NK-92 (cell line): Measurements from ENCODE around the gene PLEKHA6.
"Not testable (repeated sequence)": the region's sequence is repeated elsewhere in the genome, so short reads cannot be mapped to it uniquely, and the experiment has no call there.

Experiments used
- DNase-seq: peaks from one replicate; lab custom pipeline; 2025; ENCODE audit not compliant: unreplicated experiment; lab: John Stamatoyannopoulos, UW

PLEKHA6 gene

DNA sequence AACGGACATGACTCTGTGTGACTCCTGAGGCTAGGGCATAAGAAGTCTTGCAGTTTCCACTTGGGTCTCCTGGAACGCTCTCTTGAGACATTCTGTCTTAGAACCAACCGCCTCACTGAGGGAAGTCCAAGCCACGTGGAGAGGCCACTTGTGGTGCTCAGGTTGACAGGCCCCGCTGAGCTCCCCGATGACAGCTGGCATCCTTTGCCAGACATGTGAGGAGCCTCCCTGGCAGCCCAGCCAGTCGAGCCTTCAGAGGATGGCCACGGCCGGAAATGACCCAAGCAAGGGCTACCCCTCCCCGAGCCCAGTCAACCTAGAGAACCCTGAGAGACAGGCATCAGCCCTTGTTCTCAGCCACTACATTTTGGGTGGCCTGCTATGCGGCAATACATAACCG, 20.7 kb downstream of the PLEKHA6 start:
- no peak for DNase-seq

DNA sequence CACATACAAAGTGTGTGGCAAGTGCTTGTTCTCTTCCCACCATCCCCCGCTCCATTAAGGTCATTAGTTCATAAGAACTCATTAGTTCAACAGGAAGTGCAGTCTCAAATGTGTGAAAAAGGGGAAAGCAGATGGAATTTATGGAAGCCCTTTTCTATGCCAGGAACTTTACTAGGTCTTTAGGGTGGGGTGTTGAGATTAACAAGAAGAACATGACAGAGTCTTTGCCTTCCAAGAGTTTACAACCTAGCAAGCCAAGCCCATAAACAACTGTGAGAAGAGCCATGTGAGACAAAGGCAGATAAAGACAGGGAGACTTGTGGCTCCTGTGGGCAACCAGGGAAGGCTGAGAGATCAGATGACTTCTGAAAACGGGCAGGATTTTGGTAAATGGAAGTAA, 21.4 kb downstream of the PLEKHA6 start:
- no peak for DNase-seq

DNA sequence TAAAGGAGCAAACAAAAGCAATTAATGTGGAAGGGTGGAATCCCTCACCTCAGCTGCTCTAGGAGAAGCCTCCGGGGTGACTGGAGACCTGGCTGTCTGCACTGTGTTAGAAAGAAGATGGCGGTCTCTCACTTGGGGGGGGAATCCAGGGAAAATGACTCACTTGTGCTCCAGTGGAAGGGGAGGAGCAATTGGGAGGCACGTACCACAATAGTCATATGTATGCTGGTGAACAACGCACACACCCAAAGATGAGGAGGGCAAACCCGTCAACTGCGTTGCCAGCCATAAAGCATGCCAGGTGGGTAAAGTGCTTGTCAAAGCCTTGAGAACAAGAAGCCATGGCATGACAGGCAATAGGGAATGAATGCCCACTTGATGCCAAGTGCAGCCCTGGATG, 22.1 kb downstream of the PLEKHA6 start:
- no peak for DNase-seq

DNA sequence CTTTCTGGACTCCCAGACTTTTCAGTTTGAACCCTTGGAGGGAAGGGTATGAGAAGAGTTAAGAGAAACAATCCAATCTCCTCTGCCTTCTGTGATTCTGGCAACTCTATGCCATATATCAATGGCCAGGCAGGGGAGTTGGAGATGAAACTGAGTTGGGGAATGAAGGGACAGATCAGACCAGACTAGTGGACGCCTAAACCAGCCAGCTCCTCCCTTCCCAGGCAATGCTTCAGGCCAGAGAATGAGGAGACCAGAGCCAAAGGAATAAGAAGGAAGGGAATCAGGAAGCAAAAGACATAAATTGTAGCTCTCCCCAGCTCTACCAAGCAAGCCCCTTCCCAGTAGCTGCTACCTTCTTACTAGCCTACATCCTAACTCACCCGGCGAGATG, 22.7 kb downstream of the PLEKHA6 start:
- no peak for DNase-seq

DNA sequence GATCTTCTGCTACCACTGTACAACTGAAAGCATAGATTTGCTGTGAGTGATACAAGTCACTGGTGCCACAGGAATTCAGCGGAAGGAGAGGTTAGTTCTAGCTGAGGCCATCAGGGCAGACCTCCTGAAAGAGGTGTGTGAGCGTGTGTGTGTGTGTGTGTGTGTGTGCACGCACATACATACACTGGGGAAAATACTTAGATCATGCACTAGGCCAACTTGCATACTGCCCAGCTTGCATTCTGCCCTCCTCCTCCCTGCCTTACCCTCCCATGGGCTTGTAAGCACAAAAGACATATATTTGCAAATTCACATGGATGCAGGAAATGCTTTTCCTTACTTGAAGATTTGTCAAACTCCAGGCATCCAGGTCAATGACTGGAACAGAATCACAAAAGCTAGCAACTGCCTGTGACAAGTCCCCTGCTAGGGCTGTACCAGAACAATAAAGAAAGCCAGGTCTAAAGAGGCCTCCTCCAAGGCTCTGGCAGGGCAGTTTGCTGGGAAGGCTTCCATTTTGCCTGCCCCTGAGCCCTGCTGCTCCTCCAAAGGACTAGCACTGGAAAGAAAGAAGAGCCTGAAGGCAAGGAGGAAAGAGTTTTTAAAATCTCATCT, 23.2 kb downstream of the PLEKHA6 start:
- no peak for DNase-seq

DNA sequence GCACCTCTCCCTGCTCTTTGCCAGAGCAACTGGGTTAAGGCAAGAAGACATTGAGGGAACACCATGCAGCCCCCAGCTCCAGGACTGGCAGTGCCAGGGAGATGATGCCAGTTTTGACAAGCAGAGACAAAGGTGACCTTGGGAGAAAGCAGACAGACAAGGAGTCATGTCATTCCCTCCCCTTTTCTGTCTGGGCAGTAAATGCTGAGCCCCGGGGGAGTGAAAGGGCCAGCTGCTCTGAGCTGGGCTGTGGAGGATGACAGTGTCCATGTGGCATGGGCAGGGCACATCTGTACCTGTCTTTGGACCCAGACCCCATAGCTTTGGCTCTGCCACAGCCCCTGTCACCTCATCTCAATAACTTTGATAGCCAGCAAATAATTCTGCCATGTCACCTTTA, 24.2 kb downstream of the PLEKHA6 start:
- DNase-seq = no peak

DNA sequence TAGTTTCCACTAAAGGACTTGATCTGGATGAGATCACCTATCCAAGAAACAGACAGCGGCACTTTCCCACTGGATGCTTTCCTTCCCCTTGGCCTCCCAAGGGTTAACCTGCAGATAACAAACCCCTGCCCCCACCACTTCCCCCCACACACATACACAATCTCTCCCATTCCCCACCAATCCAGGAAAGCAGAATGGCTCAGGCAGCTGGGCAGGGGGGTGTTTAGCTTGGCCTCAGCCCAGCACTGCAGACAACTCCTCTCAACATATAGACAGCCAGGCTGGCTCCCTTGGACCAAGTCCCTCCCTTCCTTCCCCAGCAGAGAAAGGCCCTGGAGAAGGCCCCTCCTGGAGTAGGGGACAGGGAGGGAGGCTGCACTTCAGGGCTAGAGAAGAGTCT, 24.6 kb downstream of the PLEKHA6 start:
- no peak for DNase-seq

DNA sequence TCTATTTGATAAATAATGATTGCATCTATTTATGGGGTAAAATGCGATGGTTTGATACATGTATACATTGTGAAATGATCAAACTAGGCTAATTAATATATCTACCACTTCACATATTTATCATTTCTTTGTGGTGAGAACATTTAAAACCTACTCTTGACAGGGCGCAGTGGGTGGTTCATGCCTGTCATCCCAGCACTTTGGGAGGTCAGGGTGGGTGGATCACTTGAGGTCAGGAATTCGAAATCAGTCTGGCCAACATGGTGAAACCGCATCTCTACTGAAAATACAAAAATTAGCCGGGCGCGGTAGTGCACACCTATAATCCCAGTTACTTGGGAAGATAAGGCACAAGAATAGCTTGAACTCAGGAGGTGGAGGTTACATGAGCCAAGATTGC, 25.3 kb downstream of the PLEKHA6 start:
- no peak for DNase-seq

DNA sequence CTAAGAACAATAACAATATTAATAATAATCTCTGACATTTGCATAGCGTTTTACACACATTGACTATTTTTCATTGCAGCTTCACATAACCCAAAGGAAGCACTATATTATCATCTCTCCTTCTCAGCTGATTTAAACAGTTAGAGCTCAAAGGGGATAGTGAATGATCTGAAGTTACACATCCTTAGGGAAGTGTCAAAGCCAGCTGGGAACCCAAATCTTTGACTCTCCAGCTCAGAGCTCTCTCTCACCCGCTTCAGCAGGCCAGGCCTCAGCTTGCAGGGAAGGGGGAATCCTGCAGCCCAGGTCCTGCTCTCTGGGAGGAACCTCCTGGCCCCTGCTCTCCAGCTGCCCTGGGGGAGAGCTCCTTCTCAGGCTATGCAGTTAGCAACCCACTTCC, 26.3 kb downstream of the PLEKHA6 start:
- DNase-seq = no peak

DNA sequence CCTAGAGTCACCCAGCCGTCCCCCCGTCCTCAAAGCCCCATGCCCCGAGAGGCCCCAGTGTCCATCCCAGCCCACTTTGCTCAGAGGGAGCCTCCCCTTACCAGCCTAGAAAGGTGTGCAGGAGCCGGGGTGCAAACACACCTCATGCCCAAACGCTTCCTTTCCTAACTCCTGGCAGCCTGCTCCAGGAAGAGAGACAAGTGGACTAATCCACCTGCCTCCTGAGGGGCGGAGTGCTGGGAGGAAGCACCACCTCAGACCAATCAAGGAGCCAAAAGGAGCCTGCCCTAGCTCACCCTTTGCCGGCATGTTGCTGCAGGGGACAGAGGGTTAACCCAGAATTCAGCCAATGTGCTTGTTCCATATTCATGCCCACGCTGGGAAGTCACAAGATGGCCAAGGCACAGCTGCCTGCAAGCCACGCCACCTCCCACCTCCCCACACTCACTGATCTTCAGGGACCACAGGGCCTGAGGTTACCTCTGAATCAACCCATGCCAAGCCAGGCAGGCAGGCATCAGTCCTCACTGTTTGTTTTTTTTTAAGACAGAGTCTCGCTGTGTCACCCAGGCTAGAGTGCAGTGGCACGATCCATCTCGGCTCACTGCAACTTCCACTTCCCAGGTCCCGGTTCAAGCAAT, 27.8 kb downstream of the PLEKHA6 start:
- DNase-seq = no peak

DNA sequence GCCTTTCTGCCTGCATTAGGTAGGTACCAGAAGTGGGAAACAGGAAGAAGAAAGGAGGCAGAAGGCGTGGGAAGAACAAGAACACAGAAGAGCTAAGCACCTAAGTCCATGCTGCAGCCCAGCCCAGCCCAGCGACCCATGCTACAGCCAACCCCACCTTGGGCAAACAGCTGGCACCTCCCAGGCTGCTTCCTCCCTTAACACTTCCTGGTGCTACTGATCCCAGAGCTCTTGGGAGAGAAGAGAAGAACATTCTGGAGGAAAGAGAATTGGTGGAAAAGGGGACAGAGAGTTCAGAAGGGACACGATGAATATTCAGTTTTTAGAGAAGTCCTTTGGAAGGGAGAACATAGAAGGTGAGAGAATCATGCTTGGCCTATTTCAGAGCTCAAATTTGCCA, 28.5 kb downstream of the PLEKHA6 start:
- DNase-seq = no peak

DNA sequence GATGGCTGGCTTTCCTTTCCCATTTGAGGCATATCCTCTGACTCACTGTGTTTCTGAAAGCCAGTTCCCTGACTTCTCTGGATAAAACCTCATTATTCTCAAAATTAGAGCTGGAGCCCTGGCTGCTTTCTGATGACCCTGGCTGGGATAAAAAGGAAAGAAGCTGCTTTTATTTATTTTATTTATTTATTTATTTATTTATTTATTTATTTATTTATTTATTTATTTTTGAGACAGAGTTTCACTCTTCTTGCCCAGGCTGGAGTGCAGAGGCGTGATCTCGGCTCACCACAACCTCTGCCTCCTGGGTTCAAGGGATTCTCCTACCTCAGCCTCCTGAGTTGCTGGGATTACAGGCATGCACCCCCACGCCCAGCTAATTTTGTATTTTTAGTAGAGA, 31.9 kb downstream of the PLEKHA6 start:
- DNase-seq = not testable (repeated sequence)

DNA sequence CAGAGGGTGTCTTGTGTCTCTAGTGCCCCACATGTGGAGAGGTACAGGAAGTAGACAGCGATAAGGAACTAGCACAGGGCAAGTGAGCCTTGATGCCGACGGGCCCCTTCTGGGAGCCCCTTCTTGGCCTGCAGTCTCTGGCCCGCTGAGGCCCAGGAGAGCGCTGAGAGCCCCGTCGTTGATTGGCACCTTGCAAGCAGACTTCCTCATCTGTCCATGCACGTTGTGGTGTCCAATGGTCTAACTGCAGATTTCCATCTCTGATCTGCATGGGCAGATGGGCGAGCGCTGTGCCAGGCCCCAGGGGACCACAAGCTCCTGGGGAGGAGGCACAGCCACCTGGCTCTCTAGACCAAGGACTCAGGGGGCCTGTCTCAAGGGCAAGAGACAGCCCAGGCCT, 32.4 kb downstream of the PLEKHA6 start:
- no peak for DNase-seq

DNA sequence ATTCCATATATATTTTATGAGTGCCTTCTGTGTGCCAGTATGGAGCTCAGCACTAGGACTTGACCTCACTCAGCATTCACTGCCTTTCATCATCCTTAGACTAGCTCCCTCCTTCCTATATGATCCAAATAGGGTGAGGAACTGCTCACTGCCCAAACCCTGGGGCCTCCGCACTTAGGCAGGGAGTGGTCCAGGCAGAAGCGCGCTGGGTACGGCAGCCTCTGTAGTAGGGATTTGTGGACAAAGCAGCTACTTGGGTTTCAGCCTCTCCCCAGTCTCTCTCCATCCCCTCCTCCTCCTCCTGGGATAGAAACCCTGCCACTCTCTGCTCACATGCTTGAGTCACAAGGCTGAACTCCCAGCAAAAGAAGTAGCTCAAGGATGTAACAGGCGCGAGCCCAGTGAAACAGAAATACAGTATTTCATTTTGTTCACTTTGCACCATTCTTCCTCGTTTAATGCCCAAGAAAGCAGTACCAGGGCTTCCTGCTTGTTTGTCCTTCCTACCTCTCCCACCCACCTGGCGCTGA, 32.9 kb downstream of the PLEKHA6 start:
- no peak for DNase-seq

DNA sequence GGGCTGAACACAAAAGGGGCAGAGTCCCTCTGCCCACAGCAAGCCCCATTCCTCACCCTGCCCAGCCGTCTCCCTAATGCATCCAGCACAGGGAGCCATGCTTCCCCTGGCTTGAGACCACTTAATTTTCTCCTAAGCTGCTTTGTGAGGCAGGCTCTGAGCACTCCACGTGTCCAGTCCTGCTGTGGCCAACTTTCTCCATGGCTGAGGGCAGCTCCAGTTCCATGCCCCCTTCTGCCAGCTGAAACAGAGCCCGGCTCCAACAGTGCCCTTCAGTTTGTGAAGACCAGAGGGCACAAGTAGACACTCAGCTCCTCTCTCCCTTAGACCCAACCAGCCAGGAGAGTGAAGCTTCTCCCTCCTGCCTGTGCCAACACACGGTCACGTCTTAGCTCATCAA, 33.8 kb downstream of the PLEKHA6 start:
- DNase-seq = no peak

DNA sequence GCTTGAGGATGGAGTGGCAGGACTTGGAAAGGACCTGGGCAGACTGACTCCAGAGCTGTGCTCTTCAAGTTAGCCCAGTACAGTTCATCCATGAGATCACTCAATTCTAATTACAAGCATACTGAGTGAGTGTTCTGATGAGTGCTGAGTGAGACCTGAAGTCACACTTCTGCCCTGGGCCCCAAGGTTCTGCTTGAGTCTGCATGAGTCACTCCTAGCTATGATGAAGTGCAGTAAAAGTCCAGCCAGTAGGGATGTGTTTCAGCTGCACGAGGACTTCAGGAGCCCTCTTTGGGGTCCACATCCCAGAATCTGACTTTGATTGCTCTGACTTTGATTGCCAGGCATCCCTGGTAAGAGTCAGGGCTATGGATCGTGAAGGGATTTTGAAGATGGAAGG, 35.8 kb downstream of the PLEKHA6 start:
- DNase-seq = no peak

DNA sequence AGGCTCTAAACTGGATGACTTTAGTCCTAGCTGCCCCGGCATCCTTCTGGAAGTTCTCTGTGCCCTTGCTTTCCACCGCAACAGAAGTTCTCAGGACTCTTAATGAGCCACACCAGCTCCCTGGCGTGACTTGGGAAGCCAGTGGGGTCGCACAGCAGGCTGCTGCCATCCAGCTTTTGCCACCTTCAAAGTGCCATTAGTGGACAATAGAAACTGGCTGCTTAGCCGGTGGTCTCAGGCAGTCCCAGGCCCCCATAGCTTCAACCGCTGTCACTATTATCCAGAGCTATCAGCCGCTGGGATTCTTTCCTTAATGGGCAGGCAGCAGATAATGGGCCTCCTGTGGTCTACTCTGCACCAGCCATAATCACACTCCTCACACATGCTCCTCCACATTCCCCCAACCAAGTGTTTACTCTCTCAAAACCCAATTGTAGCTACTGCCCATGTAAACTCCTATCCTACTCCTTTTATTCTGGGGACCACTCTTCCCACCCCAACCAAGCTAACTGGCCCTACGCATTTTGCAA, 37.3 kb downstream of the PLEKHA6 start:
- DNase-seq = no peak

DNA sequence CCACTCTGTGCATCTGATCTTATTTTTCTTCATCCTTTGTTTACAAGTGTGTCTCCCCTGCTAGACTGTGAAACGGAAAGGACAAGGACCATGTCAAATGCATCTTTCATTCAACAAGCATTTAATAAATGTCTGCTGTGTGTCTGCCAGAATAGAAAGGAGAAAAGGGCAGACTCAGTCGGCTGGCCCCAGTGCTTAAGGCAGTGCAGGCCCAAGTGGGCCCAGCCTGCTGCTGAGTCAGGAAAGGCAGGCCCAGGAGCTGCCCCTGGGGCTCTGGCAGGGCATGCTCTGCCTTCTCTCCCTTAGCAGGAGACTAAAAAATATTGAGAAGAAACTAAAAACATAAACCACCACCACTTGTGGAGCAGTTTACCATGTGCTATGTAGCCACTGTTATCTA, 38.1 kb downstream of the PLEKHA6 start:
- no peak for DNase-seq

DNA sequence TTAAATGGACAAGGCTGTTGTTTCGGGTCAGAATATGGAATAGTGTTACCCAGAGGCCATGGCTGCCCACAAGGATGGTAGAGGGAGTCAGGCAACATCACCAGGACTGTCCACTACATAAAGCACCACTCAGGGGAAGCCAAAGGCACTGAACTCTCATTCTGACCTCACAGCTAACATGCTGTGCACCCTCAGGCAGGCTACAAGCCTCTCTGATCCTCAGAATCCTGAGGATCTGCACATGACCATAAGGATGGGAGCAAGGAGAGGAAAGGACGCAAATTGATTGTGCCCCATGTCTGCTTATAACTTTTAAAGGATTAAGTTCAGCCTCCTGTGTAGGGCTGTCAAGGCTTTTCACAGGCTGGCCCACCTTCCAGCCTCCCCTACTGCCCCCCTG, 38.7 kb downstream of the PLEKHA6 start:
- DNase-seq = no peak

DNA sequence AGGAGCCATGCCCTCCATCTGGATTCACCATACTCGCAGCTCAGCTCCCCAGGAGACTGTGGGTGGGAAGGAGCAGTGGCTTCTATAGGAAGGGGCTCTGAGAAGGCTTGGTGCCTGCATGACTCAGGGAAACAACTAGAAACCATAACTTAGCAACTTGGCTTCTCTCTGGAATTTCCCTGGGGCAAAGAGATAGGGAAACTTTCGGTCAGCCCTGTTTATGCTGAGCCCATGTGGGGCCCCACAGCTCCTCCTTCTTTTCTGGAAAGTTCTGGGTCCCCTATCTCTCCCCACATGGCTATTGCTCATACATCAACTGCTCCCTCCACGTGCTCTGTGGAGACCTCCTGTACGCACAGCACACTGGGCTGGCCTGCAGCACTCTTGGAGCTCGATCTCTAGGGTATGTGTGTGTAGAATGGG, 39.3 kb downstream of the PLEKHA6 start:
- DNase-seq = no peak

DNA sequence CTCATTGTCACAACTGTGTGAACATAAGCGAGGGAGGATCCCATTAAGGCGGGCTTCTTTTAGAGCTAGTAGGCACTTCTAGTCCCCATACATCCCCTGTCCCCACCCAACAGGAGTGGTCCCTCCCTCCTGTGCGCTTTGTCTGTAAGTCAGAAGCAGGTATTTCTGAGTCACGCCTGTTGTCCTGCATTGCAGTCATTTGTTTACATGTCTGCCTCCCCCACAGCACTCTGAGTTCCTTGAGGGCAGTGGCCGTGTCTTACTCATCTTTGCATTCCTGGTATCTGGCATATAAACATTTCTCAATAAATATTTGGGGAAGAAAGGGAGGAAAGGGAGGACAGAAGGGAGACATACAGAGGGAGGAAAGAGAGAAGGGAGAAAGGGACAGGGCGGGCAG, 40.3 kb downstream of the PLEKHA6 start:
- DNase-seq = no peak

DNA sequence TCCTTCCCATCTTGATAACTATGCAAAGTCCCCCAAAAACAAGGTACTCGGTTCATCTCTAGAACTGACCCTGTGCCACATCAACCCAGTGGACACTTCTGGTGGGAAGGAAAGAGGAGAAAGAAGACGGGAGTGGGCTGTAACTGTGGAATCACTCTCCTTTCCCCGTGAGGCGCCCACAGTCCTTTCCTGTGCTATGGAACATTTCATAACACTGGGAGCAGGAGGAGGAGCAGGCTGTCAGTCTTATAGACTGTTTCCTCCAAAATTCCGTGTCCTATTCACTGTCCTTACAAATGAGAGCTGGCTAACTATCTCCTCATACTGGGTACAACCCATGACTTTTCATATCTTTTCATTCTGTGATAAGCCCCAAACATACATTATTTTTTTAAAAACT, 40.7 kb downstream of the PLEKHA6 start:
- no peak for DNase-seq

DNA sequence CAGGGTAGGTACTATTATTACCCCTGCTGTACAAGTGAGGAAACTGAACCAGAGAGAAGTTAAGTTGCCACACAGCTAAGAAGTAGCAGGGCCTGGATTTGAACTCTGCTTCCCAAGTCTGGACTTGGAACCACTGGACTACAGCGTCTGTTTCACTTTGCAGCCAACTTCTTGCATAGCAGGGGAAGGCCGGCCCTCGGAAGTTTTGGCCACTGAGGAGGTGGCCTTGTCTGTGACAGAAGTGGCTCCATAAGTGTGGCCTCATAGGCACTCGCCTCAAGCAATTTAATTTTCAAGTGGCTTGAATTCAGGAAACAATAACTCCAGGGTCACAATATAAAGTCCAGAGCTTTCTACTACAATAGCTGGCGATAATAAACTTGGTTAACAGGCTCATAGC, 41.4 kb downstream of the PLEKHA6 start:
- no peak for DNase-seq
